ENCODE measurements around the gene NHLRC3. TPM values are rescaled to one million over a fixed set of nuclear protein-coding genes. Genes with fewer than 3 reads are reported as not detected.

NHLRC3 gene
- total RNA-seq, 2 experiments from 2014 or later = 28.6 to 35.4 TPM

- no peak for TF ChIP-seq EZH2phosphoT487 (IDR thresholded peaks at IDR 0.05; ENCODE audit: borderline replicate concordance, low read depth, low read length)
- TF ChIP-seq CTCF (conservative IDR thresholded peaks at IDR 0.05; ENCODE audit: low read length) = peak; percentile 78
- no peaks in the 10 kb centered on the region for H3K79me2 ChIP-seq (ENCODE audit: insufficient read depth, low read depth, low read length)
- no peaks in the 10 kb centered on the region for H3K4me1 ChIP-seq (ENCODE audit: insufficient read depth, low read length, poor library complexity, severe bottlenecking)
- POLR2A ChIA-PET = interaction anchor here (2.0 kb wide), 1 partner anchor 21 kb away, joined by 7 read pairs; the partner anchor contains the start of genes NHLRC3 and PROSER1
- H4K20me1 ChIP-seq (ENCODE audit: insufficient read depth, low read length) = no peaks in the 10 kb centered on the region
- intact Hi-C loops (cut with micrococcal nuclease; ENCODE audit: unreplicated experiment) = no loop called here
- H3K4me3 ChIP-seq (ENCODE audit: low read depth, low read length, poor library complexity, severe bottlenecking) = no peak overlapping the region
- DNase-seq (ENCODE audit: low spot score) = peak; percentile 34
- no peaks in the 10 kb centered on the region for H3K9me2 ChIP-seq (ENCODE audit: insufficient read depth, low read length)
- peaks cover 84% of the 10 kb centered on the region for H3K36me3 ChIP-seq (ENCODE audit: insufficient read depth, low read length)
- no peaks in the 10 kb centered on the region for H3K9me3 ChIP-seq (ENCODE audit: low read length)
- no peak overlapping the region for H2AFZ ChIP-seq (ENCODE audit: low read length)
- no peak overlapping the region for H3K4me2 ChIP-seq (ENCODE audit: low read length)
- no peak overlapping the region for H3K27ac ChIP-seq (ENCODE audit: low read depth, low read length, poor library complexity, severe bottlenecking)
- CTCF ChIA-PET (ENCODE audit: unreplicated experiment) = no interaction called here
- BruUV-seq (replicated peaks) = no TSS peak
These were observed 21.5 kb upstream of the NHLRC3 start for GRCh38 chr13:39016787-39017186.

- Histone ChIP-seq H3K9me3 (ENCODE audit: low read length) (no peaks in the 10 kb centered on the region), H4K20me1 (ENCODE audit: insufficient read depth, low read length) (no peaks in the 10 kb centered on the region), H3K9me2 (ENCODE audit: insufficient read depth, low read length) (no peaks in the 10 kb centered on the region), H3K36me3 (ENCODE audit: insufficient read depth, low read length) (peaks cover 84% of the 10 kb centered on the region), H3K4me2 (ENCODE audit: low read length) (no peak overlapping the region), H3K79me2 (ENCODE audit: insufficient read depth, low read depth, low read length) (no peaks in the 10 kb centered on the region), H2AFZ (ENCODE audit: low read length) (no peak overlapping the region), H3K4me3 (ENCODE audit: low read depth, low read length, poor library complexity, severe bottlenecking) (no peak overlapping the region), H3K4me1 (ENCODE audit: insufficient read depth, low read length, poor library complexity, severe bottlenecking) (no peaks in the 10 kb centered on the region), H3K27ac (ENCODE audit: low read depth, low read length, poor library complexity, severe bottlenecking) (no peak overlapping the region)
- CTCF ChIA-PET (ENCODE audit: unreplicated experiment) = no interaction called here
- TF ChIP-seq EZH2phosphoT487 (IDR thresholded peaks at IDR 0.05; ENCODE audit: borderline replicate concordance, low read depth, low read length) = no peak
- no peak for TF ChIP-seq CTCF (conservative IDR thresholded peaks at IDR 0.05; ENCODE audit: low read length)
- DNase-seq (ENCODE audit: low spot score) = no peak
- intact Hi-C loops (cut with micrococcal nuclease; ENCODE audit: unreplicated experiment) = no loop called here
- no TSS peak for BruUV-seq (replicated peaks)
- POLR2A ChIA-PET = interaction anchor here (0.6 to 1.5 kb wide), 3 partner anchors 10 to 100 kb away, joined by 3 to 7 read pairs (median 4); no protein-coding TSS in a partner anchor
These were observed 17.3 kb upstream of the NHLRC3 start for GRCh38 chr13:39020853-39021462.

- CTCF ChIA-PET (ENCODE audit: unreplicated experiment) = no interaction called here
- Histone ChIP-seq H2AFZ (ENCODE audit: low read length) (no peak overlapping the region), H3K4me1 (ENCODE audit: insufficient read depth, low read length, poor library complexity, severe bottlenecking) (no peaks in the 10 kb centered on the region), H3K9me3 (ENCODE audit: low read length) (no peaks in the 10 kb centered on the region), H3K79me2 (ENCODE audit: insufficient read depth, low read depth, low read length) (no peaks in the 10 kb centered on the region), H3K27ac (ENCODE audit: low read depth, low read length, poor library complexity, severe bottlenecking) (no peak overlapping the region), H3K4me2 (ENCODE audit: low read length) (no peak overlapping the region), H4K20me1 (ENCODE audit: insufficient read depth, low read length) (no peaks in the 10 kb centered on the region), H3K36me3 (ENCODE audit: insufficient read depth, low read length) (peaks cover 86% of the 10 kb centered on the region), H3K9me2 (ENCODE audit: insufficient read depth, low read length) (no peaks in the 10 kb centered on the region), H3K4me3 (ENCODE audit: low read depth, low read length, poor library complexity, severe bottlenecking) (no peak overlapping the region)
- BruUV-seq (replicated peaks) = no TSS peak
- POLR2A ChIA-PET = interaction anchor here (0.6 to 1.1 kb wide), 2 partner anchors 12 to 25 kb away, joined by 3 to 9 read pairs; no protein-coding TSS in a partner anchor
- DNase-seq (ENCODE audit: low spot score) = no peak
- intact Hi-C loops (cut with micrococcal nuclease; ENCODE audit: unreplicated experiment) = no loop called here
- no peak for TF ChIP-seq EZH2phosphoT487 (IDR thresholded peaks at IDR 0.05; ENCODE audit: borderline replicate concordance, low read depth, low read length)
- no peak for TF ChIP-seq CTCF (conservative IDR thresholded peaks at IDR 0.05; ENCODE audit: low read length)
These were observed 14.9 kb upstream of the NHLRC3 start for GRCh38 chr13:39023316-39023715.

Data from OCI-LY7 (cell line).